Stimulated activated CD4-positive, alpha-beta T cell treated with anti-CD3 and anti-CD28 coated beads, TNF-alpha, amount 100 ng/mL, for 24 hours (primary cell): Measurements from ENCODE around the gene SIGLEC12.
"Not testable (repeated sequence)": the region's sequence is repeated elsewhere in the genome, so short reads cannot be mapped to it uniquely, and the experiment has no call there.

Experiments
- DNase-seq, 3 experiments: peaks; one replicate each; pipeline ENCODE4 v3.0.0-alpha.2; 2020; ENCODE audit warnings: low read depth in 3 of 3

Gene SIGLEC12

DNA sequence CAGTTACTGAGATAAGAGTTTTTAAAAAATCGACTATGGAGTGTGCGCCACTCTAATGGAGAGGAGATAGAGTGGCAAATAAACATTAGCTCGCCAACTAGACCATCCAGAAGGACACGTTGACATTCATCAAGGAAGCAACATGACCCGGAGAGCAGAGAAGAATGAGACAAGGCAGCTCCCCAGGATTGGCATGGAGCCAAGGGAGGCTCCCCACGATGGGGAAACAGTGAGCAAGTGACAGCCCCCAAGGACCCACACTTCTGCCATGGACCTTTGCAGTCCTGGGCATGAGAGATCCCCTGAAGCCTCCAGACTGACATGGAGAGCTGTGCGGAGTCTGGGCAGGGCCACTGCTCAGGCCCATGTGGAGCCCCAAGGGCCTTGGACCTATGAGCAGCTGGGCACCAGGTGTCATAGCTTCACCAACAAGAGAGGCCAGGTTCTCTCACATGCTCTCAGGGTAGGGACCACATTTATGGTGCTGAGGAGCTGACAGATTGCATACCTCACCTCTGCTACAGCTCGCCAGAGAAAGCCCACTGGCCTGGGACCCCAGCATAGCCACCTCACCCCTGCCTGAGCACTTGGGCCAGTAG lies 23.2 kb upstream of the SIGLEC12 start:
- DNase-seq = no peak

DNA sequence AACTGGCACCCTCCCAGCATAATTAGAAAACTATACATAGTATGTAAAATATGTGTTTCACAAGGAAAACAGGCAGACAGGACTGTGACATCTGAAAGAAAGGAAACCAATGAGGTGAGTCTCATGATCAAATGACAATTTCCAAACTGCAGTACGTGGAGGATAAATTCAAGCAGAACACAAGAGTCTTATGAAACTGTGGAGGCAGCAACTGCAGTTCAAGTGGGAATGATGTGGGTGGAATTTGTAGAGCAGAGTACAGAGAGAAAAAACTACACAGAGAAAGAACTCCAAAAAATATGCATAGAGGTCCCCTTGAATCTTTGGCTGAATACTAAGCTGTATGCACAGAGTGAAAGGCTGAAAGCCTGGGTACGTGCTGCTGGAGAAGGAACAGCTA lies 20.2 kb upstream of the SIGLEC12 start:
- no peak for DNase-seq

DNA sequence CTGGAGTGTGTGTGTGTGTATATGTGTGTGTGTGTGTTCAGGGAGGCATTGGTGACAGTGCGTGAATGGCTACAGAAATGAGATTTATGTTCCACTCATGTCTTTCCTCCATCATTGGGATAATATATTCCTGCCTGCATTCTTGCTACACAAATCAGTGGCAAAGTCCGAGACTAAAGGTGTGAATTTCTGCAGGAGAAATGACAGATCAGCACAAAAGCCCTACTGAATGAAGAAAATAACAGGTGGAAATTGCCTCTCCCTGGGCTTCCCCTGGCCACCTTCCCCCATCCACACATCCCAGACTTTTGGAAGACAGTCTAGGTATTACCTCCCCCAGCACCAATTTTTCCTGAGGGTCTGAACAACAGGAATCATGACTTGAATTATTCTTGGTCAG lies 19.8 kb upstream of the SIGLEC12 start:
- no peak for DNase-seq

DNA sequence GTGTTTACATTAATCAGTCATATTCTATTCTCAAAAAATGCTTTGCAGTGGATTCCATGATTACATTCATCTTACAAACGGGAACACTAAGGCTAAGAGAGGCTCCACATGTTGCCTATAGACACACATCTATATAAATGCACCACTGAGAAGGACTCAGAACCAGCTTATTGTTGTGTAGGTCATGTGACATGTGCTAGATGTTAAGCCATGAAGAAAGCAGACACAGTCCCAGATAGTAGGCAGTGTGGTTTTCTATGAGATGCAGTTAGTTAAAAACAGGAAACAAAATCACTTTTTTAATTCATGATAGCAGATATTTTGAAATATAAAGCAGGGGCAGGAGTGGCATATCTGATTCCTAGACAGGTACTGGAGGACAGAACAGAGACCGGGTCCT lies 19.1 kb upstream of the SIGLEC12 start:
- no peak for DNase-seq

- peak in 1 of 3 experiments; percentile 19 for DNase-seq
Observed at GRCh38 chr19:51514866-51515481, 13.4 kb upstream of the SIGLEC12 start.

DNA sequence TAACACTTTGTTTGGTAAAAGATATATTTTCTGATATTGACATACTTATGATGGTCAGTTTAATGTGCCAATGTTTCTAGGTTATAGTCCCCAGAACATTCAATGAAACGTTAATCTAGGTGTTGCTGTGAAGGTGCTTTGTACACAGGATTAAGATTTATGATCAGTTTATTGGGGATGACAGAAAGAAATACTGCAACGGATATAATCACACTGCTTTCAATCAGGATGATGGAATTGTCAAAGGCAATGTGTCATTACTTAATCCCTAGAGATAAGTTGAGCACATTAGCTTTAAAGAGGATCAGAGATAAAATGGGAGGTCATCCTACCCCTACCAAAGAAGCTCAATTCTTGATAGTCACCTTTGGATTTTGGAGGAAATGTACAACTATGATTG lies 12.4 kb upstream of the SIGLEC12 start:
- DNase-seq = no peak

GRCh38 chr19:51511353-51511752 lies 9.8 kb upstream of the SIGLEC12 start:
- DNase-seq = no peak

- no peak for DNase-seq
Observed at GRCh38 chr19:51509823-51510660, 8.4 kb upstream of the SIGLEC12 start.

DNA sequence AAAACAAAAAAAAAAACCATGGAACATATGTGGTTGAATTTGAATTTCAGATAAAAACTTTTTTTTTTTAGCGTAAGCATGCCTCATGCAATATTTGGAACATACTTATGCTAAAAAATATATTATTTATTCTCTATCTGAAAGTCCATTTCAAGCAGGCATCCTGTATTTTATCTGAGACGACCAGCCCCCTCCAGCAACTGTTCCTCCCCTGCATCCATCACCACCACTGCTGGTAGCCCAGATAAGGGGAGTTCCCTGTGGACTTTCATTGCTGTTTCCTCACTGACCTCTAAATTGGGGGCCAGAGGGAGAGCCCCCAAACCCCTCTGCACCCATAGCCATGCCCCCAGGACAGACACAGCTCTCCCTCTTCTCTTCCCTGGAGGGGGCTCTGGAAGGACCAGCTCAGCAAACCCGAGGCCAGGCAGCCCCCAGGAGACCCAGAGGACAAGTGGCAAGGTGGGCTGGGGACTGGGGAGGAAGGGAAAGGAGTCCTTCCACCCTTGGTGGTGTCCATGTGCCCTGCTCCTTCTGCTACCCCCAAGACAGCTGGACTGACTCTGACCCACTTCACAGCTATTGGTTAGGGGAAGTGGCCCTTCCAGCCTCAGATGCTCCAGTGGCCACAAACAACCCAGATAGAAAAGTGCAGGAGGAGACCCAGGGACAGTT lies 6.6 kb upstream of the SIGLEC12 start:
- DNase-seq = no peak

DNA sequence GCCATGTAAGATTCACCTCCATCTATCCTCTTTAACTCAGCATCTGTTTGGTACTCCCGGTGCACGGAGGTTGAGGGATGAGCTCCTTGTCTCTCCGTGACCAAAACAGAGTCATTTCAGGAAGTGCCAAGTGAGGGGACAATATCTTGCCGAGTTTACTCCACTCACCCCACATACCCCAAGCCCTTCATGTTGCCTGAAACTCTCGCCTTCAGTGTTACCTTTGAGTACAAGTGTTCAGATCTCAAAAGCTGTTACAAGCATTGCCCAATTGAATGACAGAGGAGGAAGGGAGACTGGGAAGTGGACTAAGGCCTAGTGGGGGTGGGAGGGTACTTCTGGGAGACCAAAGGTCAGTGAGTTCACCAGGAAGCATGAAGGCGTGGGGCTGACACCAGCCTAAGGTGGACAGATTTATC lies 6.0 kb upstream of the SIGLEC12 start:
- DNase-seq = no peak

DNA sequence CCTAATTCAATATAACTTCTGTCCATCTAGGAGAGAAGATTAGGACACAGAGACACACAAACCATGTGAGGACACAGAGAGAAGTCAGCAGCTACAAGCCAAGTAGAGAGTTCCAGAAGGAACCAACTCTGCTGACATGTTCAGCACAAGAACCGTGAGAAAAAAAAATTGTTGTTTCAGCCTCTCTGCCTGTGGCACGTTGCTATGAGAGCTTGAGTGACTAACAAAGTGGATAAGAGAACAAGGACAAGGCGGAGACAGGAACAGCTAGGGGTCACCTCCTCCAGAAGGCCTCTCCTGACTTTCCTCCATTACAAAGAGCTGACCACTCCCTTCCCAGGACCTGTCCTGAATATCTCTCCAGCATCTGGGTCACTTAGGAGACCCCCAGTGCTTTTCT lies 5.6 kb upstream of the SIGLEC12 start:
- no peak for DNase-seq

DNA sequence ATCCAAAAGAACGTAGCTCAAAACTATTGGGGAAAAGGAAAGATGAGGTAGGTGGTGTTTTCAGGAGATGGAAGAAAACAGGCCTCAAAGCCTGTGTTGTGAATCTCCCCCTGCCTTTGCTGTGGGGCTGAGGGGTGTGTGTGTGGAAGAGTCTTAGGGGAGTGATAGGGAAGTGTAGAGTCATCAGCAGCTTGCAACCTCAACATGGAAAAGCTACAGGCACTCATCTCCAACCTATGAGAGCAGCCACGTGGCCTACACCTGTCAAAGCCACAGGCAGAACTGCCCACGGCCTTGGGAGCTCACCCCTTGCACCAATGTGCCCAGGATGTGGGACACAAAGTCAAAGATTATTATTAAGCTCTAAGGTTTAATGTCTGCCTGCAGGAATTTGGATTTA lies 4.3 kb upstream of the SIGLEC12 start:
- no peak for DNase-seq

GRCh38 chr19:51503896-51504295 lies 2.3 kb upstream of the SIGLEC12 start:
- no peak for DNase-seq

DNA sequence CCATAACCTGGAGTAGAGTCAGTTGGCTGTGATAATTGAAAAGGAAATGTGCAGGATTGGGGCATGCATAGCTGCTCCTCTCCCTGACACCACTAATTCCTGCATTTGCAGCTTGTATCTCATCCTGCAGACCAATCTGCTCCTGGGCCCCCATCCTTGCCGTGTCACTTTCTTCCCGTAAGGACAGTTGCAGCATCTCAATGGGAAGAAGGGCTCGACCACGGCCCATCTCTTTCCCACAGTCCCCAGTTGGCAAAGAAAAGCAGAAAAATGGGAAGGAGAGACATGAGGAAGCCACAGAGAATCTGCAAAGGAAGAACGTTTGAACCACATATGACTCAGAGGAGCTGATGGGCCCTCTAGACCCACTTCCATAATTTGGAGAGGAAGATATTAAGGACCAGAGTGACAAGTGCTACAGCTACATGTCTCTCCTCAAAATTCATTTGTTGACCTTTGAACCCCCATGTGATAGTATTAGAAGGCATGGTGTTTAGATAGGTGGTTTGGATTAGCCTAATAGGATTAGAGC lies 1.8 kb upstream of the SIGLEC12 start:
- DNase-seq = no peak

GRCh38 chr19:51500931-51501330 lies 669 bp downstream of the SIGLEC12 start:
- DNase-seq = not testable (repeated sequence)

DNA sequence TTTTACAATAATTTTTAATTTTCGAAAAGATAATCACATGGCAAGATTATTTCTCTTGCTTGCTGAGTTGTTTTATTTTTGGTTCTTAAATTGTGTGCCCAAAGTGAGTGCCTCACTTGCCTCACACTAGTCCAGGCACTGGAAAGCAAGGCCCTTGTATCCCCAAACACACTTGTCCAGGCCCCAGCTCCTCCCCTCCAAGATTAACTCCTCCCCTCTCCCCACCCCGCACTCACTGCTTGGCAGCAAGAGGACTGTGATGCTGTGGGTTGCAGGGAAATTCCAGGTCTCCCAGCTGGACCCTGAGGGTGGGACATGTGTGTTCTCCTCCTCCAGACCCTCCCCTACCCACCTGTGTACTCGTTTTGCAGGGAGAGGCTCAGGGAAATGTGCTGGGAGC lies 3.9 kb downstream of the SIGLEC12 start:
- DNase-seq = no peak

- DNase-seq = no peak
Observed at GRCh38 chr19:51493776-51494175, 7.8 kb downstream of the SIGLEC12 start.

DNA sequence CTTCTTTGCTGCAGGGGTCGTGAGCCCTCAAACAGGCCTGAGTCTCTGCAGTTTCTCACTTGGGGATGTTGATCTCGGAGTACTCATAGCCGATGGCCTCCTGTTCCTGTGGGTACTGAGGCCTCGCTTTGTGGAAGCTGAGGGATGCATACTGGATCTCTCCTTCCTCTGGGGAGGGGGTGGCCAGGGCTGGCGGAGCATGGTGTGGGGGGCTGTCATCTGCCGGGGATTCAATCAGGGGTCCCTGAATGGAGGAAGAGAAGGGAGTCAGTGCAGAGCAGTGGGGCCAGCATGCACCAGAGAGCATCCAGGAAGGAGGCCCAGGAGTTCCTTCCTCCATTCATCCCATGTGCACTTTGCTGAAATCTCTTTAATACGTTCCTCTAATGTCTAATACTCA lies 10.0 kb downstream of the SIGLEC12 start:
- no peak for DNase-seq

DNA sequence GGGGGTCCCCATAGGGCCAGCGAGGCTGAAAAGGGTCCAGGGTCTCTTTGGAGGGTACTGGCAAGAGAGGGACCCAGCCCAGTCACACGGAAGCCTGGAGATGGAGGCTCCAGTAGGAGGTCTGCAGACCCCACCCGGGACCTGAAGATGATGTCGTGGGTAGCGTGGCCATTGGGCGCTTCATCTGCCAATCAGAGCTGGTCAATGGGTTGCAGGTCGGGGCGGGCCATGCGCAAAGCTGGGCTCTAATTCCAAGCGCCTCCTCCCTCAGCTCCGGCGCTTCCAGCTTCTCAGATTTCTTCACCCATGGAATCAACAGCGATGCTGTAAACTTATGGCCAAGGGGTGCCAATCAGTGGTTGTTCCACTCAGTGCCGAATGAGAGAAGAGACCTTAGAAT lies 10.9 kb downstream of the SIGLEC12 start:
- DNase-seq = no peak

DNA sequence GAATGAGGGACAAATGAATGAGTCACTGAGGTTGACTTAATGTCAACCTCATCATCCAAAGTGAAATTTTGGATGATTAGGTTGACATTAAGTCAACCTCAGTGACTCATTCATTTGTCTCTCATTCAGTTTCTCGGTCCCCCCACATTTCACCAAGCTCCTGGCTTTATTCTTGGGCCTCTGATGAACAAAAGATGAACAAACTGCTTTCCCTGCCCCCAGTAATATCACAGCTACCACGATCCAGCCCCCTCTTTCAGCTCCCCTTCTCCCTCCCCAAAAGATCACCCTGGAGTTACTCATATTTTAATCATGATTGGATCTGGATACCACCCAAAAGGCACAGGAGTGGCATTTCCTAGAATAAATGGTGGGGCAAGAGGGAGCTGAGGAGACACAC lies 12.5 kb downstream of the SIGLEC12 start:
- DNase-seq = peak in 1 of 3 experiments; percentile 14

- DNase-seq = no peak
Observed at GRCh38 chr19:51488491-51488890, 13.1 kb downstream of the SIGLEC12 start.

GRCh38 chr19:51485960-51486660 lies 15.5 kb downstream of the SIGLEC12 start:
- no peak for DNase-seq
